Cardiac muscle cell (in vitro differentiated cells and primary cell): ENCODE measurements around the gene RERE. TPM values are rescaled to one million over a fixed set of nuclear protein-coding genes. Genes with fewer than 3 reads are reported as not detected.
"Not testable (repeated sequence)": the region's sequence is repeated elsewhere in the genome, so short reads cannot be mapped to it uniquely, and the experiment has no call there.

ENCODE experiments used
- DNase-seq, 2 donors: peaks; one replicate each; pipeline versions ENCODE4 v3.0.0 to v3.0.0-alpha.2; 2010 to 2017; ENCODE audit warnings: low read depth in 1 of 2, low spot score in 1 of 2
- H3K27ac ChIP-seq: fragments of 200-600 bp; sonication (generic); 2 replicates; pipeline ENCODE4 v1.5.1; 2016
- H3K27me3 ChIP-seq: fragments of 200-600 bp; sonication (generic); 2 replicates; pipeline ENCODE4 v1.6.0; 2016; ENCODE audit warnings: control low read depth
- H3K36me3 ChIP-seq: fragments of 200-600 bp; sonication (generic); 2 replicates; pipeline ENCODE4 v1.5.1; 2016; ENCODE audit warnings: control low read depth
- H3K4me1 ChIP-seq: fragments of 200-600 bp; sonication (generic); 2 replicates; pipeline ENCODE4 v1.8.1; 2017; ENCODE audit warnings: low read depth, mild to moderate bottlenecking, mixed run types
- H3K4me3 ChIP-seq: fragments of 200-600 bp; sonication (generic); 2 replicates; pipeline ENCODE4 v1.5.1; 2016; ENCODE audit warnings: mild to moderate bottlenecking
- H3K9me3 ChIP-seq: fragments of 200-600 bp; sonication (generic); 2 replicates; pipeline ENCODE4 v1.5.1; 2017; ENCODE audit warnings: low read depth, mild to moderate bottlenecking, control low read depth
- CTCF ChIP-seq: IDR thresholded peaks from 2 replicates; pipeline ENCODE4 v1.5.1; 2012; ENCODE audit warnings: low read depth, mild to moderate bottlenecking, low read length
- polyA plus RNA-seq: library from polyadenylated mRNA; unstranded; fragments of >200 nt; fragmentation: Nextera tagmentation; extraction: Ambion mirVana; gene quantifications from 2 replicates; pipeline ENCODE4 v1.2.1, GENCODE V29; 2016
- total RNA-seq: library from RNA; depleted of rRNA; stranded (reverse); fragments of >200 nt; gene quantifications from 2 replicates; pipeline ENCODE4 v1.2.3, GENCODE V29; 2016

The RERE gene
- total and polyA plus RNA-seq, 2 experiments from 2014 or later, result 72.5 to 81.0 TPM

GRCh38 chr1:8627728-8628127 is 189.7 kb downstream of the RERE start:
- Histone ChIP-seq H3K27me3 (no peaks in the 10 kb centered on the region), H3K4me3 (no peak overlapping the region), H3K9me3 (no peaks in the 10 kb centered on the region), H3K27ac (no peak overlapping the region), H3K36me3 (no peaks in the 10 kb centered on the region), H3K4me1 (peaks cover 58% of the 10 kb centered on the region)
- DNase-seq, result no peak
- no peak for TF ChIP-seq CTCF

- Histone ChIP-seq H3K4me3 (no peak overlapping the region), H3K4me1 (peaks cover 47% of the 10 kb centered on the region), H3K36me3 (no peaks in the 10 kb centered on the region), H3K9me3 (no peaks in the 10 kb centered on the region), H3K27ac (peak overlapping the region; percentile 11), H3K27me3 (no peaks in the 10 kb centered on the region)
- DNase-seq, result peak in 1 of 2 donors; percentile 99
- TF ChIP-seq CTCF, result no peak
Measured at GRCh38 chr1:8625981-8626898, 191.2 kb downstream of the RERE start.

GRCh38 chr1:8625491-8625890 is 191.9 kb downstream of the RERE start:
- Histone ChIP-seq H3K36me3 (no peaks in the 10 kb centered on the region), H3K27me3 (no peaks in the 10 kb centered on the region), H3K27ac (peak overlapping the region; percentile 11), H3K4me1 (peaks cover 41% of the 10 kb centered on the region), H3K9me3 (no peaks in the 10 kb centered on the region), H3K4me3 (no peak overlapping the region)
- no peak for DNase-seq
- TF ChIP-seq CTCF, result no peak

- not testable (repeated sequence) for DNase-seq, H3K36me3 ChIP-seq, H3K27me3 ChIP-seq, H3K9me3 ChIP-seq, H3K27ac ChIP-seq, H3K4me3 ChIP-seq
- peaks cover 30% of the 10 kb centered on the region for H3K4me1 ChIP-seq
Measured at GRCh38 chr1:8623651-8624192, 193.7 kb downstream of the RERE start.

- H3K36me3 ChIP-seq, H3K27me3 ChIP-seq, H3K27ac ChIP-seq, H3K9me3 ChIP-seq, H3K4me3 ChIP-seq, DNase-seq: not testable (repeated sequence)
- peaks cover 20% of the 10 kb centered on the region for H3K4me1 ChIP-seq
Measured at GRCh38 chr1:8621785-8622348, 195.6 kb downstream of the RERE start.

GRCh38 chr1:8621034-8621582 is 196.3 kb downstream of the RERE start:
- not testable (repeated sequence) for H3K36me3 ChIP-seq
- H3K4me1 ChIP-seq, result peaks cover 14% of the 10 kb centered on the region

GRCh38 chr1:8619917-8620502 is 197.4 kb downstream of the RERE start:
- peaks cover 19% of the 10 kb centered on the region for H3K4me1 ChIP-seq
- not testable (repeated sequence) for H3K27me3 ChIP-seq, H3K4me3 ChIP-seq, DNase-seq, H3K9me3 ChIP-seq, H3K27ac ChIP-seq, H3K36me3 ChIP-seq

More at GRCh38 chr1:8621034-8621582, 196.3 kb downstream of the RERE start:
- not testable (repeated sequence) for H3K27ac ChIP-seq, H3K4me3 ChIP-seq, DNase-seq, H3K9me3 ChIP-seq, H3K27me3 ChIP-seq

GRCh38 chr1:8619419-8619818 is 198.0 kb downstream of the RERE start:
- H3K9me3 ChIP-seq, DNase-seq, H3K27me3 ChIP-seq, H3K36me3 ChIP-seq, H3K27ac ChIP-seq, H3K4me3 ChIP-seq: not testable (repeated sequence)
- H3K4me1 ChIP-seq, result peaks cover 19% of the 10 kb centered on the region
